ENCODE results near the gene BEND5.

DNA sequence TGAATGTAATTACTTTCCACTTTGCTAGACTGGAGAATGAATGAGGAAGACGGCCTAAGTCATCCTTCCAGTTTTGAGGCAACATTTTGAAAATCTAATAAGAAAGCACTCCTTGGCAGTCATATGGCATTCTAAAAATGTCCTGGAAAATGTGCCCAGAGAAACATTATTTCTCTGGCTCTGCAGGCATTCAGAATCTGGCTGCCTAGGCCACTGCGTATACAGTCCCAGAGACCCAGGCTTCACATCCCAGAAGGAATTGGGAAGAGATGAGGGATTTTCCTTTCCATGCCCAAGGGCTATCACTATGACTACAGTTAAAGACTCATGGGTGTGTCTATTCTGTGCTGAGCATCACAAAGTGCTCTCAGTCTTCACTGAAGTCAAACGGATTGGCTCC, 92.9 kb downstream of the BEND5 start:
- TF ChIP-seq POLR2A (IDR thresholded peaks at IDR 0.05; ENCODE audit: extremely low read depth, insufficient read length): no peak
- TF ChIP-seq MYC (IDR thresholded peaks at IDR 0.05; ENCODE audit: low read depth, low read length): no peak
- TF ChIP-seq, protein P1, sequence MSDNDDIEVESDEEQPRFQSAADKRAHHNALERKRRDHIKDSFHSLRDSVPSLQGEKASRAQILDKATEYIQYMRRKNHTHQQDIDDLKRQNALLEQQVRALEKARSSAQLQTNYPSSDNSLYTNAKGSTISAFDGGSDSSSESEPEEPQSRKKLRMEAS (IDR thresholded peaks at IDR 0.05; ENCODE audit: low read depth, low read length): no peak
- TF ChIP-seq, protein P2, sequence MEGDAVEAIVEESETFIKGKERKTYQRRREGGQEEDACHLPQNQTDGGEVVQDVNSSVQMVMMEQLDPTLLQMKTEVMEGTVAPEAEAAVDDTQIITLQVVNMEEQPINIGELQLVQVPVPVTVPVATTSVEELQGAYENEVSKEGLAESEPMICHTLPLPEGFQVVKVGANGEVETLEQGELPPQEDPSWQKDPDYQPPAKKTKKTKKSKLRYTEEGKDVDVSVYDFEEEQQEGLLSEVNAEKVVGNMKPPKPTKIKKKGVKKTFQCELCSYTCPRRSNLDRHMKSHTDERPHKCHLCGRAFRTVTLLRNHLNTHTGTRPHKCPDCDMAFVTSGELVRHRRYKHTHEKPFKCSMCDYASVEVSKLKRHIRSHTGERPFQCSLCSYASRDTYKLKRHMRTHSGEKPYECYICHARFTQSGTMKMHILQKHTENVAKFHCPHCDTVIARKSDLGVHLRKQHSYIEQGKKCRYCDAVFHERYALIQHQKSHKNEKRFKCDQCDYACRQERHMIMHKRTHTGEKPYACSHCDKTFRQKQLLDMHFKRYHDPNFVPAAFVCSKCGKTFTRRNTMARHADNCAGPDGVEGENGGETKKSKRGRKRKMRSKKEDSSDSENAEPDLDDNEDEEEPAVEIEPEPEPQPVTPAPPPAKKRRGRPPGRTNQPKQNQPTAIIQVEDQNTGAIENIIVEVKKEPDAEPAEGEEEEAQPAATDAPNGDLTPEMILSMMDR (IDR thresholded peaks at IDR 0.05; ENCODE audit: low read depth, low read length): no peak
